SK-N-SH treated with all-trans-retinoic acid at 6 μM for 48 hours (cell line): Measurements from ENCODE around the gene MYO7A.

Experiments used
- ARNTL ChIP-seq: fragments of 450-650 bp; formaldehyde crosslinking; IDR thresholded peaks from 2 replicates; pipeline ENCODE4 v1.5.0; 2020; ENCODE audit warnings: low read depth, mild to moderate bottlenecking, moderate library complexity, borderline replicate concordance
- BACH2 ChIP-seq: fragments of 250-450 bp; sonication (Bioruptor Pico); IDR thresholded peaks from 2 replicates; pipeline ENCODE4 v1.9.0; 2021; ENCODE audit warnings: mild to moderate bottlenecking, borderline replicate concordance
- ESRRG ChIP-seq: fragments of 250-450 bp; sonication (Bioruptor Pico); IDR thresholded peaks from 2 replicates; pipeline ENCODE4 v1.6.1; 2021; ENCODE audit warnings: mild to moderate bottlenecking
- OSR1 ChIP-seq: fragments of 250-450 bp; sonication (Bioruptor Pico); IDR thresholded peaks from 2 replicates; pipeline ENCODE4 v1.8.0; 2022; ENCODE audit warnings: moderate library complexity, mild to moderate bottlenecking, inconsistent platforms
- PATZ1 ChIP-seq: fragments of 250-450 bp; sonication (Bioruptor Pico); IDR thresholded peaks from 2 replicates; pipeline ENCODE4 v1.8.0; 2020; ENCODE audit warnings: mild to moderate bottlenecking, moderate library complexity, borderline replicate concordance
- POU6F1 ChIP-seq: fragments of 250-450 bp; sonication (Bioruptor Pico); IDR thresholded peaks from 2 replicates; pipeline ENCODE4 v1.8.0; 2021; ENCODE audit warnings: low read depth, mild to moderate bottlenecking, moderate library complexity, borderline replicate concordance
- PPARA ChIP-seq: fragments of 250-450 bp; sonication (Bioruptor Pico); IDR thresholded peaks from 2 replicates; pipeline ENCODE4 v1.5.0; 2020; ENCODE audit warnings: mild to moderate bottlenecking, borderline replicate concordance
- RARB ChIP-seq: fragments of 250-450 bp; sonication (Bioruptor Pico); IDR thresholded peaks from 2 replicates; pipeline ENCODE4 v1.8.0; 2021; ENCODE audit warnings: mild to moderate bottlenecking, moderate library complexity
- SNAI2 ChIP-seq: fragments of 250-450 bp; sonication (Bioruptor Pico); IDR thresholded peaks from 2 replicates; pipeline ENCODE4 v1.5.0; 2020; ENCODE audit warnings: mild to moderate bottlenecking, moderate library complexity
- TOX ChIP-seq: fragments of 250-450 bp; sonication (Bioruptor Pico); IDR thresholded peaks from 2 replicates; pipeline ENCODE4 v1.8.0; 2021; ENCODE audit warnings: mild to moderate bottlenecking, moderate library complexity, borderline replicate concordance
- TSHZ2 ChIP-seq: fragments of 250-450 bp; sonication (Bioruptor Pico); IDR thresholded peaks from 2 replicates; pipeline ENCODE4 v1.5.0; 2020; ENCODE audit warnings: mild to moderate bottlenecking, moderate library complexity
- ZFP3 ChIP-seq: fragments of 250-450 bp; sonication (Bioruptor Pico); IDR thresholded peaks from 2 replicates; pipeline ENCODE4 v1.5.0; 2020; ENCODE audit warnings: mild to moderate bottlenecking, moderate library complexity
- ZNF565 ChIP-seq: fragments of 450-650 bp; formaldehyde crosslinking; conservative IDR thresholded peaks from 2 replicates; pipeline ENCODE4 v1.5.0; 2020; ENCODE audit warnings: low read depth, mild to moderate bottlenecking, moderate library complexity
- ZNF70 ChIP-seq: fragments of 450-650 bp; formaldehyde crosslinking; IDR thresholded peaks from 2 replicates; pipeline ENCODE4 v1.5.0; 2020; ENCODE audit warnings: mild to moderate bottlenecking, moderate library complexity

GRCh38 chr11:77244277-77245027 is 116.4 kb downstream of the MYO7A start:
- TF ChIP-seq ESRRG (CRISPR knock-in tag) = no peak
- peak; percentile 65; the same call in 1 of the 2 replicates for TF ChIP-seq TOX (CRISPR knock-in tag)
- no peak for TF ChIP-seq ZNF70 (CRISPR knock-in tag)
- no peak for TF ChIP-seq PATZ1 (CRISPR knock-in tag)
- no peak for TF ChIP-seq RARB (CRISPR knock-in tag)
- TF ChIP-seq POU6F1 (CRISPR knock-in tag) = no peak; the same call in 1 of the 2 replicates
- no peak for TF ChIP-seq ARNTL
- TF ChIP-seq OSR1 = no peak
- TF ChIP-seq PPARA = no peak
- TF ChIP-seq SNAI2 (CRISPR knock-in tag) = no peak
- TF ChIP-seq BACH2 (CRISPR knock-in tag) = no peak
- no peak for TF ChIP-seq ZNF565 (CRISPR knock-in tag)
- TF ChIP-seq TSHZ2 (CRISPR knock-in tag) = no peak
- 0 out of 2 replicates have a peak, but pooled peaks have one; percentile 48 for TF ChIP-seq ZFP3 (CRISPR knock-in tag)
